Smooth muscle cell (in vitro differentiated cells): ENCODE results near the gene WDR26. TPM values are rescaled to one million over a fixed set of nuclear protein-coding genes. Genes with fewer than 3 reads are reported as not detected.

ENCODE experiments used
- DNase-seq: peaks from one replicate; lab custom pipeline; 2025; ENCODE audit not compliant: unreplicated experiment; lab: John Stamatoyannopoulos, UW
- H2AFZ ChIP-seq: fragments of 200-600 bp; sonication (generic); 2 replicates; pipeline ENCODE4 v1.6.0; 2016; ENCODE audit warnings: antibody characterized with exemption, low read depth, mild to moderate bottlenecking
- H3F3A ChIP-seq: fragments of 200-600 bp; sonication (generic); 2 replicates; pipeline ENCODE4 v1.6.0; 2017; ENCODE audit warnings: antibody characterized with exemption, low read depth
- H3K27ac ChIP-seq: fragments of 200-600 bp; sonication (generic); 2 replicates; pipeline ENCODE4 v1.5.1; 2016; ENCODE audit warnings: low read depth, mild to moderate bottlenecking
- H3K27me3 ChIP-seq: fragments of 200-600 bp; sonication (generic); 2 replicates; pipeline ENCODE4 v1.6.1; 2016; ENCODE audit warnings: low read depth, mild to moderate bottlenecking
- H3K36me3 ChIP-seq: fragments of 200-600 bp; sonication (generic); 2 replicates; pipeline ENCODE4 v1.5.1; 2016; ENCODE audit warnings: low read depth
- H3K4me1 ChIP-seq: fragments of 200-600 bp; sonication (generic); 2 replicates; pipeline ENCODE4 v1.5.1; 2016; ENCODE audit warnings: low read depth
- H3K4me2 ChIP-seq: fragments of 200-600 bp; sonication (generic); 2 replicates; pipeline ENCODE4 v1.6.0; 2016; ENCODE audit warnings: mild to moderate bottlenecking
- H3K4me3 ChIP-seq: fragments of 200-600 bp; sonication (generic); 2 replicates; pipeline ENCODE4 v1.5.1; 2016; ENCODE audit warnings: mild to moderate bottlenecking
- H3K79me2 ChIP-seq: fragments of 200-600 bp; sonication (generic); 2 replicates; pipeline ENCODE4 v1.6.0; 2016; ENCODE audit warnings: low read depth, mild to moderate bottlenecking
- H3K9ac ChIP-seq: fragments of 200-600 bp; sonication (generic); 2 replicates; pipeline ENCODE4 v1.6.0; 2016; ENCODE audit warnings: low read depth
- H3K9me3 ChIP-seq: fragments of 200-600 bp; sonication (generic); replicated peaks from 2 replicates; pipeline ENCODE4 v1.5.1; 2016; ENCODE audit warnings: low read depth
- H4K20me1 ChIP-seq: fragments of 200-600 bp; sonication (generic); 2 replicates; pipeline ENCODE4 v1.6.0; 2016; ENCODE audit warnings: low read depth
- WGBS: methylation state at CpG from one replicate; pipeline ENCODE4 v1.1.7; 2016; ENCODE audit warnings: low lambda C conversion rate; 5-methylcytosine and 5-hydroxymethylcytosine counted together
- polyA plus RNA-seq: library from polyadenylated mRNA; unstranded; fragments of >200 nt; fragmentation: Nextera tagmentation; extraction: Ambion mirVana; gene quantifications from 2 replicates; pipeline ENCODE4 v1.2.1, GENCODE V29; 2016
- total RNA-seq: library from RNA; depleted of rRNA; stranded (reverse); fragments of >200 nt; gene quantifications from 2 replicates; pipeline ENCODE4 v1.2.3, GENCODE V29; 2014
- TF ChIP-seq, protein P1 (sequence below): fragments of 200-600 bp; sonication (generic); IDR thresholded peaks from 2 replicates; pipeline ENCODE4 v1.5.1; 2017; ENCODE audit warnings: borderline replicate concordance, mild to moderate bottlenecking, antibody characterized with exemption; ENCODE audit not compliant: insufficient read depth, poor library complexity, severe bottlenecking

WDR26 gene
- total and polyA plus RNA-seq, 2 experiments from 2014 or later = 8.6 to 81.4 TPM

DNA sequence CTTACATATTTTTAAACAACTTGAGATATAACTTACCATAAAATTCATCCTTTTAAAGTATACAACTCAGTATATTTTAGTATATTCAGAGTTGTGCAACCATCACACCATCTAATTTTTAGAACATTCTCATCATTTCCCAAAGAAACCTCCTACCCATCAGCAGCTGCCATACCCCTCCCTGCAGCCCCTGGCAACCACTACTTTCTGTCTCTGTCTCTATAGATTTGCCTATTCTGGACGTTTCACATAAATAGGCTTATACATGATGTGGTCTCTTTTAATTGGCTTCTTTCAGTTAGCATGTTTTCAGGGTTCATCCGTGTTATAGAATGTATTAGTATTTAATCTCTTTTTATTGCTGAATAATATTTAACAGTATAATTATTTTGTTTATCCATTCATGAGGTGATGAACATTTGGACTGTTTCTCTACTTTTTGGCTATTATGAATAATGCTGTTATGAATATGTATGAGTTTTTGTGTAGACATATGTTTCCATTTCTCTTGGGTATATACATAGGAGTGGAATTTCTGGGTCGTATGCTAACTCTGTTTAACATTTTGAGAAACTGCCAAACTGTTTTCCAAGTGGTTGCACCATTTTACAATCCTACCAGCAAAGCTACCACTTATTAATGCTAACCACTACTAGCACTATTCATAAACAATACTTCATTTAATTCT lies 29.5 kb downstream of the WDR26 start:
- TF ChIP-seq, protein P1, sequence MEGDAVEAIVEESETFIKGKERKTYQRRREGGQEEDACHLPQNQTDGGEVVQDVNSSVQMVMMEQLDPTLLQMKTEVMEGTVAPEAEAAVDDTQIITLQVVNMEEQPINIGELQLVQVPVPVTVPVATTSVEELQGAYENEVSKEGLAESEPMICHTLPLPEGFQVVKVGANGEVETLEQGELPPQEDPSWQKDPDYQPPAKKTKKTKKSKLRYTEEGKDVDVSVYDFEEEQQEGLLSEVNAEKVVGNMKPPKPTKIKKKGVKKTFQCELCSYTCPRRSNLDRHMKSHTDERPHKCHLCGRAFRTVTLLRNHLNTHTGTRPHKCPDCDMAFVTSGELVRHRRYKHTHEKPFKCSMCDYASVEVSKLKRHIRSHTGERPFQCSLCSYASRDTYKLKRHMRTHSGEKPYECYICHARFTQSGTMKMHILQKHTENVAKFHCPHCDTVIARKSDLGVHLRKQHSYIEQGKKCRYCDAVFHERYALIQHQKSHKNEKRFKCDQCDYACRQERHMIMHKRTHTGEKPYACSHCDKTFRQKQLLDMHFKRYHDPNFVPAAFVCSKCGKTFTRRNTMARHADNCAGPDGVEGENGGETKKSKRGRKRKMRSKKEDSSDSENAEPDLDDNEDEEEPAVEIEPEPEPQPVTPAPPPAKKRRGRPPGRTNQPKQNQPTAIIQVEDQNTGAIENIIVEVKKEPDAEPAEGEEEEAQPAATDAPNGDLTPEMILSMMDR = no peak
- Histone ChIP-seq H3K36me3 (peaks cover 38% of the 10 kb centered on the region), H3K27me3 (no peaks in the 10 kb centered on the region), H3K27ac (no peak overlapping the region), H3K4me1 (no peaks in the 10 kb centered on the region), H3K9me3 (no peaks in the 10 kb centered on the region), H4K20me1 (peaks cover 81% of the 10 kb centered on the region), H3F3A (peaks cover 3% of the 10 kb centered on the region), H3K79me2 (peaks cover 22% of the 10 kb centered on the region), H3K4me3 (no peak overlapping the region), H3K4me2 (no peak overlapping the region), H3K9ac (no peak overlapping the region), H2AFZ (no peak overlapping the region)
- no peak for DNase-seq
- WGBS = 93% methylated on average over 3 of the region's 3 CpGs

DNA sequence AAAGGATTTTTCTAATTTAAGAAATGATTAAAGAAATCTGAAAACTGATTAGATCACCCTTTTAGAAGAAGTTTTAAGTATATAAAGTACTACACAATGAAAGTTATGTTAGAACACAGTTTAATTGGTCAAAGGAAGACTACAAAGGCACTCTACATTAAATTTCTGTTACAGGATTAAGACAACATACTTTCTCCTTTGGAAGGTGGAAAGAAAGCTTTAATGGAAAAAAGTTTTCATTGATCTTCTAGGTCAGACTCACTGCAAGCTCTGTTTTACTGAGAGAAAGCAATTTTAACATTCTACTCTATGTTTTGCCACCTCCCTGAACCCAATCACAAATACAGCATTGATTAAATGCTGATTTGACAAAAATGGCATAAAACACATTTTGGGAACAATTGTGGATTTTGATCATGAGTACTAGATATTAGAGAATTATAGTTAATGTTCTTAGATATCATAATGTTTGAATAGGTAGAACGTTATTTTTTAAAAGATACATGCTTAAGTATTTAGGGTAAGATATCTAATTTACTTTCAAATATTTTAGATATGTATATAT lies 32.0 kb downstream of the WDR26 start:
- 98% methylated on average over 1 of the region's 1 CpG for WGBS
- H3K4me3 ChIP-seq = no peak overlapping the region
- TF ChIP-seq, protein P1 = no peak
- H3K4me2 ChIP-seq = no peak overlapping the region
- no peaks in the 10 kb centered on the region for H3K4me1 ChIP-seq
- no peak overlapping the region for H3K27ac ChIP-seq
- peaks cover 10% of the 10 kb centered on the region for H3K79me2 ChIP-seq
- H3K9ac ChIP-seq = no peak overlapping the region
- H3K36me3 ChIP-seq = peaks cover 61% of the 10 kb centered on the region
- H3F3A ChIP-seq = no peaks in the 10 kb centered on the region
- no peaks in the 10 kb centered on the region for H3K27me3 ChIP-seq
- no peaks in the 10 kb centered on the region for H3K9me3 ChIP-seq
- no peak for DNase-seq
- no peak overlapping the region for H2AFZ ChIP-seq
- H4K20me1 ChIP-seq = peaks cover 86% of the 10 kb centered on the region

DNA sequence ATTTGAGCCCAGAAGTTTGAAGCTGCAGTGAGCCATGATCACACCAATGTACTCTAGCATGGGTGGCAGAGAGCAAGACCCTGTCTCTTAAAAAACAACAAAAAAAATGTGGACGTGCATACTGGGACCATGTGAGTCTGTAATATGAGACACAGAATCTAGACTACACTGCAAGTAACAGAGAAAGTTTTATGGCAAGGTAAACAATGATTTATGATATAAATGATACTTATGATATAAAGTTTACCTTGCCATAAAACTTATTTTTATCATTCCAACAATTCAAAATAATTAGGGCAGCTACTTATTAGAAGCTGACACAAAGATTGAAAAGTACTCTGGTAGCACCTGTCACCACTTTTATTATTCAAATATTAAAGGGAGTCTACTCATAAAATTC lies 34.7 kb downstream of the WDR26 start:
- no peak overlapping the region for H2AFZ ChIP-seq
- peaks cover 78% of the 10 kb centered on the region for H4K20me1 ChIP-seq
- H3K9me3 ChIP-seq = no peaks in the 10 kb centered on the region

More for the DNA sequence above, 34.7 kb downstream of the WDR26 start:
- no peak overlapping the region for H3K27ac ChIP-seq
- 100% methylated on average over 1 of the region's 1 CpG for WGBS
- TF ChIP-seq, protein P1 = no peak
- peaks cover 4% of the 10 kb centered on the region for H3K79me2 ChIP-seq
- no peaks in the 10 kb centered on the region for H3F3A ChIP-seq
- H3K4me2 ChIP-seq = no peak overlapping the region
- no peak overlapping the region for H3K4me3 ChIP-seq
- H3K9ac ChIP-seq = no peak overlapping the region
- DNase-seq = no peak
- H3K4me1 ChIP-seq = no peaks in the 10 kb centered on the region
- no peaks in the 10 kb centered on the region for H3K27me3 ChIP-seq
- peaks cover 56% of the 10 kb centered on the region for H3K36me3 ChIP-seq
